Omental fat pad (tissue), 4 donors: Measurements from ENCODE around the gene OGT. TPM values are rescaled to one million over a fixed set of nuclear protein-coding genes. Genes with fewer than 3 reads are reported as not detected.

Source experiments
- ATAC-seq: fragments of 150-250 bp; one replicate; pipeline ENCODE4 v1.9.1; 2016; ENCODE audit warnings: mild to moderate bottlenecking, moderate library complexity; ENCODE audit not compliant: low FRiP score
- DNase-seq: peaks from one replicate; pipeline ENCODE4 v3.0.0-alpha.2; 2019; ENCODE audit warnings: low spot score
- CTCF ChIP-seq, 3 donors: fragments of 450-650 bp; IDR thresholded peaks; one replicate each; pipeline ENCODE4 v1.5.1; 2016 to 2017; ENCODE audit warnings: antibody characterized with exemption in 3 of 3, mild to moderate bottlenecking in 3 of 3, moderate library complexity in 2 of 3
- small RNA-seq: library from RNA; depleted of rRNA; stranded (forward); fragments of <200 nt; gene quantifications from one replicate; pipeline ENCODE3, GENCODE V24; 2016
- total RNA-seq, 4 donors: library from RNA; depleted of rRNA; stranded (reverse); fragments of >200 nt; gene quantifications; one replicate each; pipeline ENCODE4 v1.1.0, GENCODE V29; 2016

The OGT gene
- total RNA-seq, 4 donors from 2014 or later: 139 to 209 (median 175) TPM

- DNase-seq (no peak), ATAC-seq (no peak)
- no peak for TF ChIP-seq CTCF (IDR thresholded peaks at IDR 0.05)
Observed at GRCh38 chrX:71622032-71622575, 89.2 kb downstream of the OGT start.

GRCh38 chrX:71622576-71623450 is 89.9 kb downstream of the OGT start:
- ATAC-seq (peak; percentile 70), DNase-seq (no peak)

GRCh38 chrX:71623714-71624113 is 90.8 kb downstream of the OGT start:
- no peak for ATAC-seq
- DNase-seq: no peak
- no peak for TF ChIP-seq CTCF (IDR thresholded peaks at IDR 0.05)

More at GRCh38 chrX:71622576-71623450, 89.9 kb downstream of the OGT start:
- TF ChIP-seq CTCF (IDR thresholded peaks at IDR 0.05): no peak

- no peak for TF ChIP-seq CTCF (IDR thresholded peaks at IDR 0.05)
- ATAC-seq (no peak), DNase-seq (no peak)
Observed at GRCh38 chrX:71625471-71625870, 92.6 kb downstream of the OGT start.

Small RNA genes lying within 50 kb of the gene (small RNA-seq; reads per million reads assigned to genes)
- gene RF00019: not detected

Other genes starting within 250 kb of the OGT start
- 100 to 1,000 TPM; 180 to 262 (median 199) TPM for gene NONO, start 249.5 kb upstream of the OGT start, total RNA-seq
- gene ITGB1BP2, start 231.4 kb upstream of the OGT start, total RNA-seq: 1 to 10 TPM in 3 of 4 donors, under 1 TPM in 1; 0.74 to 5.4 (median 1.3) TPM
- gene TAF1, start 166.7 kb upstream of the OGT start, total RNA-seq: 10 to 100 TPM; 26.3 to 74.2 (median 38.2) TPM
- gene GCNA, start 45.3 kb downstream of the OGT start, total RNA-seq: 1 to 10 TPM; 2.8 to 6.3 (median 4.2) TPM
- gene CXCR3, start 85.4 kb downstream of the OGT start, total RNA-seq: not detected
- not detected for gene CXorf49, start 185.2 kb downstream of the OGT start, total RNA-seq
- not detected for gene CXorf49B, start 230.2 kb downstream of the OGT start, total RNA-seq